Naive thymus-derived CD8-positive, alpha-beta T cell (primary cell): ENCODE data around the gene PYGB. TPM values are rescaled to one million over a fixed set of nuclear protein-coding genes. Genes with fewer than 3 reads are reported as not detected.

Source experiments
- ATAC-seq, 2 donors: fragments of 150-1000 bp; cut with Tn5 transposase in 1 of 2; sonication (Bioruptor Pico), chemical (Tn5 transposase) in 1 of 2; 1 replicate in 1 of 2; 2 replicates in 1 of 2; pipeline ENCODE4 v1.10.0; 2021; ENCODE audit warnings: mild to moderate bottlenecking in 2 of 2, moderate library complexity in 2 of 2
- POLR2A ChIA-PET: fragments of 350-600 bp; sonication (Branson Sonifier 250); formaldehyde crosslinking; loops from one replicate; lab custom pipeline; 2021; ENCODE audit warnings: antibody characterized with exemption; lab: Charles Lee
- DNase-seq, 10 donors: peaks; one replicate each; pipeline versions ENCODE4 v3.0.0 to v3.0.0-alpha.2; 2020 to 2022
- H3K27ac Mint-ChIP-seq, 10 donors: one replicate each; pipeline ENCODE4 v1.8.0; 2020 to 2022; ENCODE audit warnings: mild to moderate bottlenecking in 10 of 10, mixed read lengths in 10 of 10, moderate library complexity in 4 of 10, inconsistent platforms in 1 of 10
- H3K27me3 Mint-ChIP-seq, 5 donors: one replicate each; pipeline ENCODE4 v1.8.0; 2021 to 2022; ENCODE audit warnings: mixed read lengths in 5 of 5
- H3K36me3 Mint-ChIP-seq, 3 donors: one replicate each; pipeline ENCODE4 v1.8.0; 2020 to 2022; ENCODE audit warnings: mixed read lengths in 3 of 3, mild to moderate bottlenecking in 2 of 3, inconsistent platforms in 1 of 3
- H3K4me1 Mint-ChIP-seq, 4 donors: one replicate each; pipeline ENCODE4 v1.8.0; 2021 to 2022; ENCODE audit warnings: mixed read lengths in 4 of 4
- H3K4me3 Mint-ChIP-seq, 10 donors: one replicate each; pipeline ENCODE4 v1.8.0; 2020 to 2022; ENCODE audit warnings: mild to moderate bottlenecking in 10 of 10, mixed read lengths in 10 of 10, moderate library complexity in 6 of 10, inconsistent platforms in 1 of 10
- H3K9me3 Mint-ChIP-seq, 9 donors: one replicate each; pipeline ENCODE4 v1.8.0; 2020 to 2022; ENCODE audit warnings: mixed read lengths in 9 of 9, mild to moderate bottlenecking in 3 of 9, inconsistent platforms in 1 of 9, moderate library complexity in 1 of 9
- polyA plus RNA-seq, 3 donors: library from polyadenylated mRNA; unstranded; fragments of 300-500 nt; fragmentation: Illumina TruSeq; gene quantifications; one replicate each; pipeline ENCODE4 v1.2.3, GENCODE V29; 2021
- total RNA-seq, 8 experiments: library from RNA in 2 of 8; stranded (reverse) in 2 of 8; gene quantifications; one replicate each; pipeline ENCODE4 v1.2.3 and lab custom pipeline; 2021 to 2026

PYGB gene
- total and polyA plus RNA-seq, 5 experiments from 2014 or later, result 39.9 to 107 (median 54.4) TPM

DNA sequence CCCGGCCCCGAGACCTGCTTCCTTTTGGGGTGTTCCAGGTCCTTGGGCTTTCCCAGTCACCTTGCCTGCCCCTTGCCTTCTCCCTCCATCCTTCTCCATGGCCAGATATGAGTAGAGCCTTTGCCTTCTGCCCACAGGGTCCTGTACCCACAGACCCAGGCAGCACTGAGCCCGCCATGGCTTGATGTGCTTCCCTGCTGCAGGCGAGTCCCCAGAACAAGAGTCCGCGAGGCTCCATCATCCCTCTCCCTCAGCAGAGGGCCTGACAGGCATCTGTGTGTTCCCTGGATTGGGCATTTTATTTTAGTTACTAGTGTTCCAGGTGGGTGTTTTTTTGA, 21.9 kb downstream of the PYGB start:
- DNase-seq (peak in 1 of 10 donors; percentile 59), ATAC-seq (no peak)
- Mint-ChIP-seq H3K9me3 (no peaks in the 10 kb centered on the region), H3K27ac (peak overlapping the region in 3 of 10 donors; percentile 25 to 73 (median 66)), H3K27me3 (no peaks in the 10 kb centered on the region), H3K4me1 (peaks cover 9 to 15% (median 12%) of the 10 kb centered on the region in 4 donors), H3K36me3 (peaks cover 0 to 56% (median 11%) of the 10 kb centered on the region in 3 donors), H3K4me3 (no peak overlapping the region)
- POLR2A ChIA-PET, result interaction anchor here (1.5 kb wide), 1 partner anchor 10 kb away, joined by 5 read pairs; no protein-coding TSS in a partner anchor

DNA sequence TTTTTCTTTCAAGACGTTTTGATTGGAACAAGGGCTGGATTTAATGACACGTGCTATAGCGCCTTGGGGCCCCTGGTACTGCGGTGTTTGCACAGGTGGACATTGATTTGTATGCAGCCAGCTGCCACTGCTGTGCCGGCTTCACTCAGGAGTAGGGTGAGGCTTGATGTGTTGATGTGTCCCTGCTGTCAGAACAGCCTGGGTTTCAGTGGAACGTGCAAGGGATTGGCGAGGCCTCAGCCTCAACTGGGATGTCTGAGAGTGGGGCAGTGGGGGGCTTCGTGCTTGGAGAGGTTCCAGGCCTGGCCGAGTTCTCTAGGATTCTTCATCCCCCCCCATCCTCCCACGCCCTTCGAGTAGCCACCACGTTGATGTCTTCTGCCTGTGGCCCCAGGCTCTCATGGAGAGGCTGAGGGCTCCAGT, 23.0 kb downstream of the PYGB start:
- no peak for ATAC-seq
- peaks cover 0 to 65% (median 11%) of the 10 kb centered on the region in 3 donors for H3K36me3 Mint-ChIP-seq
- DNase-seq, result peak in 1 of 10 donors; percentile 15
- H3K4me3 Mint-ChIP-seq, result no peak overlapping the region
- peaks cover 11 to 20% (median 14%) of the 10 kb centered on the region in 4 donors for H3K4me1 Mint-ChIP-seq
- H3K27me3 Mint-ChIP-seq, result no peaks in the 10 kb centered on the region
- no peaks in the 10 kb centered on the region for H3K9me3 Mint-ChIP-seq
- H3K27ac Mint-ChIP-seq, result no peak overlapping the region
- POLR2A ChIA-PET, result interaction anchor here (1.5 kb wide), 1 partner anchor 11 kb away, joined by 5 read pairs; no protein-coding TSS in a partner anchor

DNA sequence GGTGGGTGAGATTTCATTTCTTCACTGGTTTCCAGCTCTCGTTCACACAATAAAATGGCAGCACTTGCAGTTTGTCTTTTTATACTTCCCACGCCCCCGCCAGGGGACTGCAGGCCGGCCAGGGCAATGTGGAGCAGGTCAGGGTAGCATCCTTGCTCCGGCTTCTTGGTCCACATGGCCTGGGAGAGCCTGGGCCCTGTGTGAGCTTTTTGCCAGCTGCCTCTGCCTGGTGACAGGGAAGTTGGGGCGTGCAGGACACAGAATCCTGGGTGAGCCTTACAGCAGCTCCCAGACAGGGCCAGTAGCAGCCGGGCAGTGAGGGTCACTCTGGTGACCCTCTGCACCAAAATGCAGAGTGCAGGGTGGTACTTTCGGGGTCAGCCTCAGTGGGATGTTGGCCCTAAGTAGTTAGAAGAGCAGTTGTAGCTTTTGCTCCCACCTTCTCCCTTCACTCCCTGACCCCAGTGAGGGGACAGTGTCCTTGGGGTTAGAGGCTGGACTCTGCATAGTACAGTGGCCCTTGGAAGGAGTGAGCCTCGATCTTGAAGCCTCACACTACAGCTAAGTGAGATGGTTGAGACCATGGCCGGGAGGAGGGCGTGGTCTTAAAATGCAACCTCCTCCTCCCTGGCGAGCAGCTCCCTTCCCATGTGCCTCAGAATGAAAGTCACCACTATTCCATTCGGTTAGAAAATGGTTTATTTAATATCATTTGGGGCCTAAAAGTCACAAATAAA, 23.8 kb downstream of the PYGB start:
- H3K36me3 Mint-ChIP-seq, result peaks cover 0 to 71% (median 11%) of the 10 kb centered on the region in 3 donors
- H3K4me1 Mint-ChIP-seq, result peaks cover 8 to 19% (median 13%) of the 10 kb centered on the region in 4 donors
- H3K27ac Mint-ChIP-seq, result peak overlapping the region in 1 of 10 donors; percentile 15
- H3K9me3 Mint-ChIP-seq, result no peaks in the 10 kb centered on the region
- no peak overlapping the region for H3K4me3 Mint-ChIP-seq
- no peaks in the 10 kb centered on the region for H3K27me3 Mint-ChIP-seq
- ATAC-seq, result no peak
- POLR2A ChIA-PET, result interaction anchor here (0.9 kb wide), 1 partner anchor 25 kb away, joined by 3 read pairs; no protein-coding TSS in a partner anchor
- DNase-seq, result peak in 1 of 10 donors; percentile 50

DNA sequence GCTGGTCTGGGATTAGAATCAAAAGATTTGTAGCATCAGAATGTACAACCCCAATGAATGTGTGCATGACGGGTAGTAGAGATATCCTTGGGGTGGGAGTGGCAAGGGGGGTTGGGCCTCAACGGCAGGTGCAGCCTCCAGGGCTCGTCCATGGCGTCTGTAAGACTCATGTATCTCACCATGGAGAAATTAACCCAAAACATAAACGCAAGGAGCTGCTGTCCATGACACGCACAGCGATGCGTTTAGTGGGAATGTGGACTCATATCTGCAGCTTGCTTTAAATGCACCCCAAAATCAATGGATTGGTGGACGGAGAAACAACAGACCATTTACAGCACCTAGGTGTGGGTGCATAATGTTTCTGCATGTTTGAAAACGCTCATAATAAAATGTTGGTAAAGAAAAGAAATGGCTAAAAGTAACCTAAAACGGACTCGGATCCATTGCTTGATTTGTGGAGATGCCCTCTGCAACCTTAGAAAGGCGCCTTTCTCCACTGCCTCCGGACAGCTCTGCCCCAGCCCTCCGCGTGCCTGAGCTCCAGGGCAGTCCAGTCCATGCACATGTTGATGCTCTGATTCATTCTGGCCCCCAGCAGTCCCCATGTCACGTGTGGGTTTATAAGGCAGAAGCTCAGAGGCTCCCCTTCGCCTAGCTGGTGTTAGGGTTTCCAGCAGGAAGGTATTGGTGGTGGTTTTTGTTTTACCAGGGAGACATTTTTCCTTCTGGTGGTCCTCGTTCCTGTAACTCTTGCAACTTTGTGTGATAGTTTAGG, 24.5 kb downstream of the PYGB start:
- POLR2A ChIA-PET, result no interaction called here
- Mint-ChIP-seq H3K27ac (peak overlapping the region in 1 of 10 donors; percentile 10), H3K4me1 (peaks cover 3 to 11% (median 7%) of the 10 kb centered on the region in 4 donors), H3K9me3 (no peaks in the 10 kb centered on the region), H3K36me3 (peaks cover 0 to 74% (median 11%) of the 10 kb centered on the region in 3 donors), H3K4me3 (no peak overlapping the region), H3K27me3 (no peaks in the 10 kb centered on the region)
- DNase-seq, result peak in 1 of 10 donors; percentile 40
- no peak for ATAC-seq

DNA sequence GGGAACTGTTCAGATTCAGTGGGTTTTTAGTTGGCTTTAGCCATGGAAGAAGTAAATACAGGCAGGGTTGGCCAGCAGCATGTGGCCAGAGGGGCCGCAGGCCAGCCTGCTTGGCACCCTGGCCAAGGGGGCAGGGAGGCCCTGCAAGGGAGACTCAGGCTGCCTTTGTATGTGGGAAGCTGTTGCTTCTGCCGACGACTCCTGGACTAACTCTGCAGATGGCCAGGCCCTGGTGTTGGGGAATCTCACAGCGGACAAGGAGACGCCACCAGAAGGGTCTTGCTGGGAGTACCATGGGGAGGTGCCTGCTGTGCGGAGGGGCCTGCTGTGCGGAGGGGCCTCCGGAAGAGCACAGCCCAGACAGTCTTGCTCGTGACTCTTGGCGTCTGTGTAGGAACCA, 25.2 kb downstream of the PYGB start:
- peak in 1 of 10 donors; percentile 28 for DNase-seq
- no peak for ATAC-seq
- POLR2A ChIA-PET, result no interaction called here
- Mint-ChIP-seq H3K36me3 (peaks cover 0 to 79% (median 11%) of the 10 kb centered on the region in 3 donors), H3K4me1 (peaks cover 0 to 6% (median 4%) of the 10 kb centered on the region in 4 donors), H3K27ac (peak overlapping the region in 1 of 10 donors; percentile 10), H3K27me3 (no peaks in the 10 kb centered on the region), H3K9me3 (no peaks in the 10 kb centered on the region), H3K4me3 (no peak overlapping the region)

DNA sequence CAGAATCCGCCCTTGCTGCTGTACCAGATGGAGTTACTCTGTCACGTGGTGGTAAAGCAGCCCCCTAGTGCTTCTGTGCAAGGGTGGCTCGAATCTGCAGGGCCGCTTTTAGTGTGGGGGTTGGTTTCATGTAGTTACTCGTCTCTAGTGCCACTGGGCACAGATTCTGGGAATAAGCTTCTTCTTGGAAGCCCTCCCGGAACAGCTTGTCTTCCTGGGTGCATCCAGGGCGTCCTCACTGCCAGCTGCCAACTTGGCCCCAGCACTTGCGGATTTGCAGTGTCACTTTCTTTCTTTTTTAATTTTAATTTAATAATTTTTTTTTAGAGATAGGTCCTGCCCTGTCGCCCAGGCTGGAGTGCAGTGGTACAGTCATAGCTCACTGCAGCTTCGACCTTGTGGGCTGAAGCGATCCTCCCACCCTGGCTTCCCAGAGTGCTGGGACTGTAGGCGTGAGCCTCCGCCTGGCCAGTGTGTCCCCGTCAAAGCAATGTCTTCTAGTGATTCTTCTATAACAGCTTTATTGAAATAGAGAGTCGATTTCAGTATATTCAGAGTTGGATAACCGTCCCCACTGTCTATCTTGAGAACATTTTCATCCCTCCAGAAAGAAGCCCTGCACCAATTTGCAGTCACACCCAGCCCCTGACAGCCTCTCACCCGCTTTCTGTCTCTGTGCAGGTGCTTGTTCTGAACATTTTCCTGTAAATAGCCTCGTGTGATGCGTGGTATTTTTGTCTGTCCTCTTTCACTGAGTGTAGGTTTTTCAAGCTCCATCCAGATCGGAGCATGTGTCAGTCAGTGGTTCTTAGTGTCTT, 25.9 kb downstream of the PYGB start:
- POLR2A ChIA-PET, result no interaction called here
- DNase-seq (peak in 1 of 10 donors; percentile 30), ATAC-seq (no peak)
- no peaks in the 10 kb centered on the region for H3K9me3 Mint-ChIP-seq
- H3K27me3 Mint-ChIP-seq, result no peaks in the 10 kb centered on the region
- peaks cover 0 to 6% (median 4%) of the 10 kb centered on the region in 4 donors for H3K4me1 Mint-ChIP-seq
- H3K36me3 Mint-ChIP-seq, result peaks cover 0 to 83% (median 11%) of the 10 kb centered on the region in 3 donors
- H3K4me3 Mint-ChIP-seq, result no peak overlapping the region
- H3K27ac Mint-ChIP-seq, result peak overlapping the region in 2 of 10 donors; percentile 43 to 62

DNA sequence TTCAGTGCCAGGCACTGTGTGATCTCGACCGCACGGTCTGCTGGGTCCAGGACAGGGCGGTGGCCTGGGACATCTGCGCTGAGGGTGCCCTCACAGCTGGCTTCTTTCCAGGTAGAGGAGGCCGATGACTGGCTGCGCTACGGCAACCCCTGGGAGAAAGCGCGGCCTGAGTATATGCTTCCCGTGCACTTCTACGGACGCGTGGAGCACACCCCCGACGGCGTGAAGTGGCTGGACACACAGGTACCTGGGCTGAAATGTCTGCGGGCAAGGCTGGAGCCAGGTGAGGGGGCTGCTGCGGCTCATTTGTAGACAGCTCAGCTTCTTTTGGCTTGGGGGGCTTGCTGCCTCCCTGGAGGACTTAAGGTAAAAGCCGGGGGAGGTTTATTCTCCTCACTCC, 26.6 kb downstream of the PYGB start:
- ATAC-seq (no peak), DNase-seq (peak in 1 of 10 donors; percentile 54)
- Mint-ChIP-seq H3K36me3 (peaks cover 0 to 82% (median 8%) of the 10 kb centered on the region in 3 donors), H3K27me3 (no peaks in the 10 kb centered on the region), H3K9me3 (no peaks in the 10 kb centered on the region), H3K27ac (peak overlapping the region in 1 of 10 donors; percentile 43), H3K4me1 (peaks cover 0 to 6% (median 3%) of the 10 kb centered on the region in 4 donors), H3K4me3 (no peak overlapping the region)
- POLR2A ChIA-PET, result no interaction called here

DNA sequence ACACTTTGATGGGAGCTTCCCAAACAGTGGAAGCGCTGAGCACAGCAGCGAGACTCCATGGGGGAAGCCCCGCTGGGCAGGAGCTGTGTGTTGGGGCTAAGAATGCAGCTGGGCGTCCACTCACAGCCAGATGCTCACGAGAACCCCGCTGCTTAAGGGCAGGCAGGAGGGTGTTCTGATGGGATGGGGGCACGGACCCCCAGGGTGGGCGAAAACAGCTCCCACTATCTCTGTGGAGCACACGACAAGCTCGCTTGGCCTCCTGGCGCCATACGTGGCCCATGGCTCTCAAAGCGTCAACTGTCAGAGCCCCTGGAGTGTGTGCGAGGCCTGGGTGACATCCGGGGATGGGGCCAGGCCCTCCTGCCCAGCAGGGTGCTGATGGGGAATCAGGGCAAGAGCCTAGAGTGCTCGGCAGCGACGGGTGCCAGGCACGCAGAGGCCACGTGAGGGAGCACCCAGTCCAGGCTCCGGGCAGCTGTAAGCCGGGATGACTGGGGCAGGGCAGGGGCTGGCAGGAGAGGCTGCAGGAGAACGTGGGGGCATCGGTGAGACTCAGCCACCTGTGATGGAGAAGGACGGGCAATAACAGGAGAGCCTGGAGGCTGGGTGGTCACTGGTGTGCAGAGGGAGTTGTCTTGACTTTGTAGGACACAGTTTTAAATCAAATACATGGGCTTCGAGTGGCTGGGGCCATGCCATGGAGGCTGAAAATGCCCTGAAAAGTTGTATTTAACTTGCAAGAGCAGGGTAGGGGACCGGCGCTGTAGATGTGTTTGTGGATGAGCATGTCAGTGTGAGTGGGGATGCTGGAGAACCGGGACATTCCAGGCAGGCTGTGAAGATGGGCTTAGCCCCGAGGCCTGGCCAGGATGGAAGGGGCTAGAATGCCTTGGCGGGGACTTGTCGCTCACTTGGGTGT, 27.3 kb downstream of the PYGB start:
- no peaks in the 10 kb centered on the region for H3K27me3 Mint-ChIP-seq
- peak overlapping the region in 4 of 10 donors; percentile 47 to 80 (median 71) for H3K27ac Mint-ChIP-seq
- ATAC-seq (no peak), DNase-seq (peak in 1 of 10 donors; percentile 41)
- peaks cover 0 to 6% (median 3%) of the 10 kb centered on the region in 4 donors for H3K4me1 Mint-ChIP-seq
- no peaks in the 10 kb centered on the region for H3K9me3 Mint-ChIP-seq
- POLR2A ChIA-PET, result no interaction called here
- H3K4me3 Mint-ChIP-seq, result no peak overlapping the region
- peaks cover 0 to 77% (median 4%) of the 10 kb centered on the region in 3 donors for H3K36me3 Mint-ChIP-seq

DNA sequence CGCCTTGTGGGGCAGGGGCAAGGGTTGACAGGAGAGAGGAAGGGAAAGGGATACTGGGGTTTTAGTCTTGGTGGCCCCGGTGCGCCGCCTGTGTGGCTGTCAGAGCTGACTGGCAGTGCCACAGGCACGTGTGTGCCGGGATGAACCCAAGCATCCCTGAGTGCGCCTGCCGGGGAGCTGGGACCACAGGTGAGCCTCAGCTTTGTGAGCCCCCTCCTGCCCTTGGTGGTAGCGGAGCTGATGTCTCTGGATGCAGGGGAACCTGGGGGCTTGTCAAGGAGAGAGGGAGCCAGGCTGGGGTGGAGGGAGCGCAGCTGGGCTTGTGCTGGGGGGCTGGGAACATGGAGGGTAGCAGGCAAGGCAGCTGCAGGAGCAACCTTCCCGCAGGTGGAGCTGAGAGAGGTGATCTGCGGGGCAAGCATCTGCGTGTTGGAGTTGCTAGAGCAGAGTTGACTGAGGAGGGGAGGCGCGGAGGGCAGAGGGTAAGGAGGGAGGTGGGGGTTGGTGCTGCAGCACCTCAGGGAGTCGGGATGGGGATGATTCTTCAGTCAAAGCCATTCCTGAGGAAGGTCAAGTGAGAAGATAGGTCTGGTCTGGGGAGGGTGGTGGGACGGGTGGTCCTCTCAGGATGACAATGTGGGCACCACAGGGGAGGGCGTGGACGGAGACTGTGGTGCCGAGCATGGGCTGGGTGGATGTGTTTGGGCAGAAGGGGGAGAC, 28.1 kb downstream of the PYGB start:
- H3K27me3 Mint-ChIP-seq, result no peaks in the 10 kb centered on the region
- H3K4me1 Mint-ChIP-seq, result peaks cover 0 to 7% (median 5%) of the 10 kb centered on the region in 4 donors
- H3K9me3 Mint-ChIP-seq, result no peaks in the 10 kb centered on the region
- POLR2A ChIA-PET, result no interaction called here
- peak overlapping the region in 4 of 10 donors; percentile 13 to 80 (median 58) for H3K27ac Mint-ChIP-seq
- DNase-seq (peak in 1 of 10 donors; percentile 50), ATAC-seq (no peak)
- H3K4me3 Mint-ChIP-seq, result no peak overlapping the region
- H3K36me3 Mint-ChIP-seq, result peaks cover 0 to 75% (median 4%) of the 10 kb centered on the region in 3 donors

DNA sequence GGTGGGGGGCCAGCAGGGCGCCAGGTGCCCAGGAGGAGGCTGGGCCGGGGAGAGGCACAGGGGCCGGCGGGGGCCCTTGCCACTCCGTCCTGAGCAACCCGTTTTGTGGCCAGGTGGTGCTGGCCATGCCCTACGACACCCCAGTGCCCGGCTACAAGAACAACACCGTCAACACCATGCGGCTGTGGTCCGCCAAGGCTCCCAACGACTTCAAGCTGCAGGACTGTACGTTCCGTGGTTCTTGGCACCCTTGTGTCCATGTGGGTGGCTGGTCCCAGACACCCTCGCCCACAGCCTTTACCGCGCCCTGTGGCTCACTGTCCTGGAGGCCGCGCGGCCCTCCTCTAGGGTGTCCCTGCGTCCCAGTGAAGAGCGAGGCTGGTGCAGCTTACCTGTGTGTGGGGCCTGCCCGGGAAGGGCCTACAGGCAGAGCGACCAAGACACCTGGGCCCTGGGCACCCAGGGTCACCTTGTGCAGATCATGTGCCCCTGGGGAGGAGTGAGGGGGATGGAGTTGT, 28.7 kb downstream of the PYGB start:
- peaks cover 0 to 70% (median 4%) of the 10 kb centered on the region in 3 donors for H3K36me3 Mint-ChIP-seq
- POLR2A ChIA-PET, result no interaction called here

More for the DNA sequence above, 28.7 kb downstream of the PYGB start:
- Mint-ChIP-seq H3K27me3 (no peaks in the 10 kb centered on the region), H3K9me3 (no peaks in the 10 kb centered on the region), H3K4me1 (peaks cover 0 to 9% (median 5%) of the 10 kb centered on the region in 4 donors), H3K4me3 (no peak overlapping the region), H3K27ac (peak overlapping the region in 1 of 10 donors; percentile 83)
- ATAC-seq (no peak), DNase-seq (peak in 1 of 10 donors; percentile 31)
